HepG2 (cell line): Measurements from ENCODE around the gene PDIA4. TPM values are rescaled to one million over a fixed set of nuclear protein-coding genes. Genes with fewer than 3 reads are reported as not detected.

Experiments used
- ATAC-seq: fragments of 200-7000 bp; cut with Tn5 transposase; 3 replicates; pipeline ENCODE4 v1.9.1; 2020; ENCODE audit warnings: mild to moderate bottlenecking, moderate library complexity
- BruUV-seq: library from RNA; stranded (reverse); fragments of 400-500 nt; replicated peaks from 2 replicates; lab custom pipeline; 2021; lab: Mats Ljungman, UMichigan
- CTCF ChIA-PET: fragments of 300-600 bp; formaldehyde crosslinking; extraction: SDS; loops from one replicate; lab custom pipeline; 2021; ENCODE audit warnings: low total read pairs, inconsistent platforms, low intra/inter-chr PET ratio; lab: Yijun Ruan, JAX
- POLR2A ChIA-PET: fragments of 350-600 bp; sonication (Branson Sonifier 250); formaldehyde crosslinking; loops from one replicate; lab custom pipeline; 2020; ENCODE audit warnings: antibody characterized with exemption, inconsistent platforms; lab: Yijun Ruan, JAX
- DNase-seq: peaks from one replicate; pipeline ENCODE4 v3.0.0-alpha.2; 2015; ENCODE audit warnings: low spot score
- FAIRE-seq: peaks from 3 replicates; lab custom pipeline; 2011; peaks lifted over from hg19 to GRCh38; lab: Jason Lieb, UNC
- H2AFZ ChIP-seq: one replicate; pipeline ENCODE4 v1.6.1; 2011; ENCODE audit warnings: low read length, inconsistent platforms
- H3K27ac ChIP-seq: fragments of 300-600 bp; 3 replicates; pipeline ENCODE4 v1.8.0; 2011; ENCODE audit warnings: mixed run types, mild to moderate bottlenecking, mixed read lengths, low read length, inconsistent platforms; ENCODE audit not compliant: insufficient read depth; ENCODE audit errors: extremely low read length
- H3K27me3 ChIP-seq, 2 experiments: fragments of 200-600 bp in 1 of 2; 2 replicates in 1 of 2; 3 replicates in 1 of 2; pipeline versions ENCODE4 v1.6.0 to v1.8.0; 2011; ENCODE audit warnings: low read length in 2 of 2, mild to moderate bottlenecking in 2 of 2, moderate library complexity in 2 of 2, inconsistent platforms in 1 of 2; ENCODE audit not compliant: insufficient read depth in 2 of 2, control insufficient read depth in 1 of 2
- H3K36me3 ChIP-seq, 2 experiments: fragments of 200-600 bp in 1 of 2; replicated peaks in 1 of 2; 2 replicates in 1 of 2; 3 replicates in 1 of 2; pipeline versions ENCODE4 v1.5.1 to v1.8.0; 2011; ENCODE audit warnings: low read length in 2 of 2, inconsistent platforms in 1 of 2; ENCODE audit not compliant: insufficient read depth in 2 of 2, control insufficient read depth in 1 of 2
- H3K4me1 ChIP-seq: 2 replicates; pipeline ENCODE4 v1.5.1; 2012; ENCODE audit warnings: low read length, inconsistent platforms; ENCODE audit not compliant: insufficient read depth
- H3K4me2 ChIP-seq: 2 replicates; pipeline ENCODE4 v1.6.0; 2011; ENCODE audit warnings: low read depth, low read length, inconsistent platforms
- H3K4me3 ChIP-seq, 3 experiments: fragments of 200-600 bp in 1 of 3; sonication (generic), shearing (Covaris generic) in 1 of 3; replicated peaks in 1 of 3; 2 replicates each; pipeline ENCODE4 v1.5.1; 2011 to 2016; ENCODE audit warnings: low read length in 3 of 3, inconsistent platforms in 2 of 3, low read depth in 2 of 3, mild to moderate bottlenecking in 2 of 3, control low read depth in 1 of 3, mixed read lengths in 1 of 3; ENCODE audit not compliant: insufficient read depth in 1 of 3
- H3K79me2 ChIP-seq: one replicate; pipeline ENCODE4 v1.6.1; 2011; ENCODE audit warnings: low read length, inconsistent platforms; ENCODE audit not compliant: insufficient read depth
- H3K9ac ChIP-seq: 2 replicates; pipeline ENCODE4 v1.6.0; 2011; ENCODE audit warnings: mild to moderate bottlenecking, low read depth, low read length, inconsistent platforms; ENCODE audit not compliant: insufficient read depth
- H3K9me3 ChIP-seq: 2 replicates; pipeline ENCODE4 v1.5.1; 2012; ENCODE audit warnings: mild to moderate bottlenecking, low read length
- H4K20me1 ChIP-seq: 2 replicates; pipeline ENCODE4 v1.6.0; 2011; ENCODE audit warnings: inconsistent platforms, mild to moderate bottlenecking, low read length, moderate library complexity; ENCODE audit not compliant: insufficient read depth
- CENPT ChIP-seq: sonication (generic); formaldehyde crosslinking; IDR thresholded peaks from 2 replicates; pipeline ENCODE4 v1.8.0; 2022; ENCODE audit warnings: low read depth, mild to moderate bottlenecking, moderate library complexity, missing genetic modification reagents
- KAT8 ChIP-seq: IDR thresholded peaks from 2 replicates; pipeline ENCODE4 v1.6.1; 2016; ENCODE audit warnings: missing genetic modification reagents, missing compliant biosample characterization
- MIXL1 ChIP-seq: IDR thresholded peaks from 2 replicates; pipeline ENCODE4 v1.6.1; 2016
- PHB2 ChIP-seq: fragments of 450-650 bp; IDR thresholded peaks from 2 replicates; pipeline ENCODE4 v1.6.1; 2018; ENCODE audit not compliant: partially characterized antibody
- RAD21 ChIP-seq: fragments of 450-650 bp; formaldehyde crosslinking; IDR thresholded peaks from 2 replicates; pipeline ENCODE4 v1.5.0; 2020; ENCODE audit warnings: mild to moderate bottlenecking
- TOE1 ChIP-seq: sonication (generic); formaldehyde crosslinking; IDR thresholded peaks from 2 replicates; pipeline ENCODE4 v1.4.0; 2020; ENCODE audit warnings: mild to moderate bottlenecking, missing genetic modification reagents
- ZBTB7A ChIP-seq: sonication (generic); formaldehyde crosslinking; IDR thresholded peaks from 2 replicates; pipeline ENCODE4 v1.8.0; 2022; ENCODE audit warnings: mild to moderate bottlenecking, missing genetic modification reagents
- ZMYM2 ChIP-seq: sonication (generic); formaldehyde crosslinking; IDR thresholded peaks from 2 replicates; pipeline ENCODE4 v1.8.0; 2022; ENCODE audit warnings: mild to moderate bottlenecking, missing genetic modification reagents
- ZMYM3 ChIP-seq: sonication (generic); formaldehyde crosslinking; IDR thresholded peaks from 2 replicates; pipeline ENCODE4 v1.5.1; 2020; ENCODE audit warnings: mild to moderate bottlenecking, missing genetic modification reagents
- ZNF121 ChIP-seq: sonication (generic); formaldehyde crosslinking; IDR thresholded peaks from 2 replicates; pipeline ENCODE4 v1.5.0; 2020; ENCODE audit warnings: mild to moderate bottlenecking, missing genetic modification reagents
- ZNF124 ChIP-seq: sonication (generic); formaldehyde crosslinking; IDR thresholded peaks from 2 replicates; pipeline ENCODE4 v1.4.0; 2020; ENCODE audit warnings: missing genetic modification reagents
- ZNF335 ChIP-seq: sonication (generic); formaldehyde crosslinking; IDR thresholded peaks from 2 replicates; pipeline ENCODE4 v1.4.0; 2020; ENCODE audit warnings: missing genetic modification reagents
- WGBS: methylation state at CpG from one replicate; pipeline ENCODE4 v1.1.6; 2017; ENCODE audit warnings: low lambda C conversion rate; 5-methylcytosine and 5-hydroxymethylcytosine counted together
- in situ Hi-C: cut with HindIII; loops from 2 replicates; pipeline ENCODE4 v1.10.0; 2017; ENCODE audit warnings: low pct_unique_long_range_greater_than_20kb; ENCODE audit not compliant: extremely low pct_ligation_motif_present
- intact Hi-C: fragments of 100-400 bp; cut with micrococcal nuclease; formaldehyde crosslinking; loops from one replicate; pipeline ENCODE4 v1.10.0; 2022; ENCODE audit not compliant: unreplicated experiment
- polyA plus RNA-seq, 8 experiments: library from polyadenylated mRNA; depleted of rRNA in 3 of 8; stranded (reverse) in 7 of 8; unstranded in 1 of 8; fragments of >200 nt; fragmentation: Illumina TruSeq in 4 of 8; extraction: Trizol in 4 of 8; gene quantifications; 2 replicates each; pipeline versions ENCODE4 v1.2.1 to v1.2.3, GENCODE V29; 2011 to 2016; ENCODE audit warnings: low read depth in 4 of 8, missing spikeins in 1 of 8, mixed read lengths in 1 of 8; ENCODE audit not compliant: insufficient read depth in 1 of 8
- total RNA-seq, 5 experiments: library from RNA; depleted of rRNA; stranded (reverse); fragments of >200 nt; fragmentation: Illumina TruSeq; extraction: Trizol; gene quantifications; 2 replicates each; pipeline ENCODE4 v1.2.3, GENCODE V29; 2016; ENCODE audit warnings: low read depth in 1 of 5
- TF ChIP-seq, protein P1 (sequence below): sonication (generic); formaldehyde crosslinking; conservative IDR thresholded peaks from 2 replicates; pipeline ENCODE4 v1.4.0; 2020; ENCODE audit warnings: missing genetic modification reagents
- TF ChIP-seq, protein P2 (sequence below): sonication (generic); formaldehyde crosslinking; IDR thresholded peaks from 2 replicates; pipeline ENCODE4 v1.8.1; 2022; ENCODE audit warnings: mild to moderate bottlenecking, missing genetic modification reagents
- TF ChIP-seq, protein P3 (sequence below): sonication (generic); formaldehyde crosslinking; IDR thresholded peaks from 2 replicates; pipeline ENCODE4 v1.8.0; 2022; ENCODE audit warnings: missing genetic modification reagents, mild to moderate bottlenecking, inconsistent platforms, borderline replicate concordance
- TF ChIP-seq, protein P4 (sequence below), 2 experiments: sonication (generic) in 1 of 2; formaldehyde crosslinking in 1 of 2; IDR thresholded peaks; 2 replicates each; pipeline versions ENCODE4 v1.4.0 to v1.6.1; 2018 to 2020; ENCODE audit warnings: missing genetic modification reagents in 2 of 2, borderline replicate concordance in 1 of 2, low read depth in 1 of 2, mild to moderate bottlenecking in 1 of 2, missing biosample characterization in 1 of 2

PDIA4 gene
- total and polyA plus RNA-seq, 2 of the 13 experiments (the other 11 are each of a cell fraction or from before 2014, with no cell fraction given) = 278 to 402 TPM

DNA sequence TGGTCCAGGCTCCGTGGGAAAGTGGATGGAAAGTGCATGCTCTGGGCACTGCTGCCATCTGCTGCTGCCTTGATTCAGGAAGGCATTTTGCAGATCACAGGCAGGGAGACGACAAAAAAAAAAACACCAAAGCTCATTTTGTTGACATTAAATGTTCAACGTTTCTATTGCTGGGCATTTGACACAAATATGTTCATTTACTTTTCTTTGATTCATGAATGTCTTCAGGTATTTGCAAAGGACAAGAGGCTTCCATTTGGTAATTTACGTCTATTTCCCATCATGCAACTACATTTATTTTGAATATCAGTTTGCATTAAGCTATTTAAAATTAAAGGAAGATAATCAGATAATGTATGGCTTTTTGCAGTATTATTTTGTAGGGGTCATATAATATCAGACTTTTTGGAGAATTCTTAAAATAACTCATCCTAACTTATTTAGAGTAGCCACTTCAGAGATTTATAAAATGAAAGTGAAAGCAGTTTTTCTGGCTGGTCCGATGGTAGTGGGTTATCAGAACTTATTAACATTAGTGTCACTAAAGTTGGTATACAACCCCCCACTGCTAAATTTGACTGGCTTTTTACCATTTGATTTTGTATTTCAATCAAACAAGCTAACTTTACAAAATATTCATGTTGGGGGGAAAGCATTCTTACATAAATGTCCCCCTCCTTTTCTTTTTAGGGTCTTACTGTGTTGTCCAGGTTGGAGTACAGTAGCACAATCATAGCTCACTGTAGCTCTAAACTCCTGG is 65.3 kb downstream of the PDIA4 start:
- no peaks in the 10 kb centered on the region for H3K79me2 ChIP-seq
- ChIA-PET CTCF (interaction anchor here (0.8 kb wide), 2 partner anchors 107 to 387 kb away, joined by 3 read pairs; no protein-coding TSS in a partner anchor), POLR2A (interaction anchor here (1.5 kb wide), 1 partner anchor 22 kb away, joined by 6 read pairs; no protein-coding TSS in a partner anchor)
- H2AFZ ChIP-seq = peak overlapping the region; percentile 17
- DNase-seq = peak; percentile 45
- peak overlapping the region; percentile 70 to 81 (median 71) for H3K4me3 ChIP-seq
- peak overlapping the region; percentile 79 for H3K4me2 ChIP-seq
- intact Hi-C loops = loop anchor here (1.0 to 10.0 kb wide), 6 partner anchors 22 to 461 kb away; partner anchors contain the start of genes CUL1 and EZH2
- H3K27ac ChIP-seq = peak overlapping the region; percentile 53
- peak overlapping the region; percentile 67 for H3K9ac ChIP-seq
- ATAC-seq = peak; percentile 3; the same call in 2 of the 3 replicates
- 0% methylated on average over 5 of the region's 5 CpGs for WGBS
- no peaks in the 10 kb centered on the region for H4K20me1 ChIP-seq
- FAIRE-seq = peak; percentile 4
- H3K4me1 ChIP-seq = peaks cover 60% of the 10 kb centered on the region
- H3K36me3 ChIP-seq = no peaks in the 10 kb centered on the region
- no peaks in the 10 kb centered on the region for H3K9me3 ChIP-seq
- H3K27me3 ChIP-seq = no peaks in the 10 kb centered on the region; a peak in 2 of 5 replicates
- BruUV-seq = no TSS peak
- in situ Hi-C loops = loop anchor here (5.0 to 25.0 kb wide), 3 partner anchors 386 to 701 kb away; no protein-coding TSS in a partner anchor
- TF ChIP-seq ZNF335 (CRISPR knock-in tag) (peak; percentile 69; the same call in 1 of the 2 replicates), RAD21 (CRISPR knock-in tag) (peak; percentile 48), ZMYM2 (CRISPR knock-in tag) (peak; percentile 67; the same call in 1 of the 2 replicates), MIXL1 (CRISPR knock-in tag) (peak; percentile 39), ZMYM3 (CRISPR knock-in tag) (no peak), PHB2 (no peak), ZBTB7A (no peak), CENPT (CRISPR knock-in tag) (no peak), ZNF121 (CRISPR knock-in tag) (peak; percentile 100; the same call in 1 of the 2 replicates), ZNF124 (CRISPR knock-in tag) (no peak), TOE1 (peak; percentile 63; the same call in 1 of the 2 replicates), KAT8 (CRISPR knock-in tag) (peak; percentile 21; the same call in 1 of the 2 replicates)
- TF ChIP-seq, protein P1, sequence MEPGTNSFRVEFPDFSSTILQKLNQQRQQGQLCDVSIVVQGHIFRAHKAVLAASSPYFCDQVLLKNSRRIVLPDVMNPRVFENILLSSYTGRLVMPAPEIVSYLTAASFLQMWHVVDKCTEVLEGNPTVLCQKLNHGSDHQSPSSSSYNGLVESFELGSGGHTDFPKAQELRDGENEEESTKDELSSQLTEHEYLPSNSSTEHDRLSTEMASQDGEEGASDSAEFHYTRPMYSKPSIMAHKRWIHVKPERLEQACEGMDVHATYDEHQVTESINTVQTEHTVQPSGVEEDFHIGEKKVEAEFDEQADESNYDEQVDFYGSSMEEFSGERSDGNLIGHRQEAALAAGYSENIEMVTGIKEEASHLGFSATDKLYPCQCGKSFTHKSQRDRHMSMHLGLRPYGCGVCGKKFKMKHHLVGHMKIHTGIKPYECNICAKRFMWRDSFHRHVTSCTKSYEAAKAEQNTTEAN (CRISPR knock-in tag) = no peak
- TF ChIP-seq, protein P2, sequence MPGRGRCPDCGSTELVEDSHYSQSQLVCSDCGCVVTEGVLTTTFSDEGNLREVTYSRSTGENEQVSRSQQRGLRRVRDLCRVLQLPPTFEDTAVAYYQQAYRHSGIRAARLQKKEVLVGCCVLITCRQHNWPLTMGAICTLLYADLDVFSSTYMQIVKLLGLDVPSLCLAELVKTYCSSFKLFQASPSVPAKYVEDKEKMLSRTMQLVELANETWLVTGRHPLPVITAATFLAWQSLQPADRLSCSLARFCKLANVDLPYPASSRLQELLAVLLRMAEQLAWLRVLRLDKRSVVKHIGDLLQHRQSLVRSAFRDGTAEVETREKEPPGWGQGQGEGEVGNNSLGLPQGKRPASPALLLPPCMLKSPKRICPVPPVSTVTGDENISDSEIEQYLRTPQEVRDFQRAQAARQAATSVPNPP (CRISPR knock-in tag) = peak; percentile 100
- TF ChIP-seq, protein P3, sequence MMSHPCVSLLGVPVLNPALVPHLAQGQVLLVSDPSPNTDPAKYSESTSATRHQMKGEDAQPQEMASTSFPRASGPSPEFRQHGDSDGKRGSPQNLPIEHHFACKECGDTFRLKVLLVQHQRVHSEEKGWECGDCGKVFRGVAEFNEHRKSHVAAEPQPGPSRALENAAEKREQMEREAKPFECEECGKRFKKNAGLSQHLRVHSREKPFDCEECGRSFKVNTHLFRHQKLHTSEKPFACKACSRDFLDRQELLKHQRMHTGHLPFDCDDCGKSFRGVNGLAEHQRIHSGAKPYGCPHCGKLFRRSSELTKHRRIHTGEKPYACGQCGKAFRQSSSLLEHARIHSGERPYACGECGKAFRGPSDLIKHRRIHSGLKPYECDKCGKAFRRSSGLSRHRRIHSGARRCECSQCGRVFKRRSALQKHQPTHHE (CRISPR knock-in tag) = 0 out of 2 replicates have a peak, but pooled peaks have one; percentile 11
- TF ChIP-seq, protein P4, sequence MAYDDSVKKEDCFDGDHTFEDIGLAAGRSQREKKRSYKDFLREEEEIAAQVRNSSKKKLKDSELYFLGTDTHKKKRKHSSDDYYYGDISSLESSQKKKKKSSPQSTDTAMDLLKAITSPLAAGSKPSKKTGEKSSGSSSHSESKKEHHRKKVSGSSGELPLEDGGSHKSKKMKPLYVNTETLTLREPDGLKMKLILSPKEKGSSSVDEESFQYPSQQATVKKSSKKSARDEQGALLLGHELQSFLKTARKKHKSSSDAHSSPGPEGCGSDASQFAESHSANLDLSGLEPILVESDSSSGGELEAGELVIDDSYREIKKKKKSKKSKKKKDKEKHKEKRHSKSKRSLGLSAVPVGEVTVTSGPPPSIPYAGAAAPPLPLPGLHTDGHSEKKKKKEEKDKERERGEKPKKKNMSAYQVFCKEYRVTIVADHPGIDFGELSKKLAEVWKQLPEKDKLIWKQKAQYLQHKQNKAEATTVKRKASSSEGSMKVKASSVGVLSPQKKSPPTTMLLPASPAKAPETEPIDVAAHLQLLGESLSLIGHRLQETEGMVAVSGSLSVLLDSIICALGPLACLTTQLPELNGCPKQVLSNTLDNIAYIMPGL (CRISPR knock-in tag; IDR thresholded peaks at IDR 0.05; ENCODE audit: borderline replicate concordance in 1 of 2, low read depth in 1 of 2) = peak; percentile 79 to 80
